Loucy (cell line): ENCODE measurements around the gene FBXO42.

Source experiments
- H2AFZ ChIP-seq: fragments of 200-600 bp; sonication (generic); 2 replicates; pipeline ENCODE4 v1.6.0; 2016; ENCODE audit warnings: antibody characterized with exemption, mild to moderate bottlenecking, low read length, moderate library complexity
- H3F3A ChIP-seq: fragments of 200-600 bp; 2 replicates; pipeline ENCODE4 v1.6.0; 2016; ENCODE audit warnings: antibody characterized with exemption, low read depth, mild to moderate bottlenecking
- H3K27me3 ChIP-seq: fragments of 200-600 bp; sonication (generic); 2 replicates; pipeline ENCODE4 v1.6.1; 2014; ENCODE audit warnings: low read length, mild to moderate bottlenecking; ENCODE audit not compliant: insufficient read depth, poor library complexity, severe bottlenecking
- H3K36me3 ChIP-seq: fragments of 200-600 bp; sonication (generic); 2 replicates; pipeline ENCODE4 v1.6.1; 2016; ENCODE audit warnings: low read length; ENCODE audit not compliant: insufficient read depth
- H3K4me1 ChIP-seq: fragments of 200-600 bp; sonication (generic); 2 replicates; pipeline ENCODE4 v1.5.1; 2014; ENCODE audit warnings: low read length, mild to moderate bottlenecking; ENCODE audit not compliant: insufficient read depth, poor library complexity, severe bottlenecking
- H3K4me2 ChIP-seq: fragments of 200-600 bp; sonication (generic); 2 replicates; pipeline ENCODE4 v1.6.0; 2014; ENCODE audit warnings: antibody characterized with exemption, low read length, low read depth, mild to moderate bottlenecking; ENCODE audit not compliant: poor library complexity, severe bottlenecking
- H3K4me3 ChIP-seq: fragments of 200-600 bp; sonication (generic); 2 replicates; pipeline ENCODE4 v1.5.1; 2014; ENCODE audit warnings: low read length, mild to moderate bottlenecking, mixed read lengths; ENCODE audit not compliant: poor library complexity, severe bottlenecking
- H3K79me2 ChIP-seq: fragments of 200-600 bp; sonication (generic); 2 replicates; pipeline ENCODE4 v1.6.1; 2014; ENCODE audit warnings: low read length; ENCODE audit not compliant: insufficient read depth
- H3K9ac ChIP-seq: fragments of 200-600 bp; sonication (generic); 2 replicates; pipeline ENCODE4 v1.6.0; 2014; ENCODE audit warnings: mild to moderate bottlenecking, low read depth, low read length, moderate library complexity; ENCODE audit not compliant: poor library complexity, severe bottlenecking
- H3K9me2 ChIP-seq: fragments of 200-600 bp; sonication (generic); replicated peaks from 2 replicates; pipeline ENCODE4 v1.6.1; 2016; ENCODE audit warnings: low read depth, low read length, mixed read lengths
- H3K9me3 ChIP-seq: fragments of 200-600 bp; sonication (generic); 2 replicates; pipeline ENCODE4 v1.6.1; 2014; ENCODE audit warnings: mild to moderate bottlenecking, antibody characterized with exemption, low read length, low read depth; ENCODE audit not compliant: insufficient read depth
- H4K20me1 ChIP-seq: fragments of 200-600 bp; sonication (generic); 2 replicates; pipeline ENCODE4 v1.6.0; 2014; ENCODE audit warnings: antibody characterized with exemption, low read length, mild to moderate bottlenecking; ENCODE audit not compliant: insufficient read depth, poor library complexity, severe bottlenecking
- CTCF ChIP-seq: fragments of 200-600 bp; sonication (generic); conservative IDR thresholded peaks from 2 replicates; pipeline ENCODE4 v1.5.1; 2014; ENCODE audit warnings: mild to moderate bottlenecking, antibody characterized with exemption, low read length
- EZH2phosphoT487 ChIP-seq: fragments of 200-600 bp; IDR thresholded peaks from 2 replicates; pipeline ENCODE4 v1.6.1; 2018; ENCODE audit warnings: antibody characterized with exemption, mild to moderate bottlenecking, moderate library complexity, borderline replicate concordance

The FBXO42 gene

DNA sequence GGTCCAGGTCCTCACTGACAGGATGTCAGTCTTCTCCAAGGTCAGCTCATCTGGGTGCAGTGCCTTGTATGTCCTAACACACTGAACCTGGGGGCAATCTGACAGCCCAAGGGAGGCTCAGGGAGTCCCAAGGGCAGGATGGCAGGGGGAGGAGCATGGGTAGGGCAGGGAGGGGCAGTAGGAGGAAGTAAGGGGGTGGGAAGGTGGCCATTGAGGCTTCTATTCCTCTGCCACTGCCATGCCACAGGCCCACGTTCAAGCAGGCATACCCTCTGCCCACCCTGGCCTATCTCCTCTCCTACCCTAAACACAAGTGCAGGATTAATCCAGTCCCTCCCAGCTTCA is 153.2 kb downstream of the FBXO42 start:
- Histone ChIP-seq H3K79me2 (no peaks in the 10 kb centered on the region), H3K27me3 (no peaks in the 10 kb centered on the region), H3K4me2 (no peak overlapping the region), H3K4me1 (no peaks in the 10 kb centered on the region), H3F3A (no peaks in the 10 kb centered on the region), H3K9ac (no peak overlapping the region), H4K20me1 (no peaks in the 10 kb centered on the region), H3K4me3 (no peak overlapping the region), H3K9me3 (no peaks in the 10 kb centered on the region), H3K9me2 (no peaks in the 10 kb centered on the region), H3K36me3 (no peaks in the 10 kb centered on the region), H2AFZ (no peak overlapping the region)
- no peak for TF ChIP-seq CTCF
- no peak for TF ChIP-seq EZH2phosphoT487

DNA sequence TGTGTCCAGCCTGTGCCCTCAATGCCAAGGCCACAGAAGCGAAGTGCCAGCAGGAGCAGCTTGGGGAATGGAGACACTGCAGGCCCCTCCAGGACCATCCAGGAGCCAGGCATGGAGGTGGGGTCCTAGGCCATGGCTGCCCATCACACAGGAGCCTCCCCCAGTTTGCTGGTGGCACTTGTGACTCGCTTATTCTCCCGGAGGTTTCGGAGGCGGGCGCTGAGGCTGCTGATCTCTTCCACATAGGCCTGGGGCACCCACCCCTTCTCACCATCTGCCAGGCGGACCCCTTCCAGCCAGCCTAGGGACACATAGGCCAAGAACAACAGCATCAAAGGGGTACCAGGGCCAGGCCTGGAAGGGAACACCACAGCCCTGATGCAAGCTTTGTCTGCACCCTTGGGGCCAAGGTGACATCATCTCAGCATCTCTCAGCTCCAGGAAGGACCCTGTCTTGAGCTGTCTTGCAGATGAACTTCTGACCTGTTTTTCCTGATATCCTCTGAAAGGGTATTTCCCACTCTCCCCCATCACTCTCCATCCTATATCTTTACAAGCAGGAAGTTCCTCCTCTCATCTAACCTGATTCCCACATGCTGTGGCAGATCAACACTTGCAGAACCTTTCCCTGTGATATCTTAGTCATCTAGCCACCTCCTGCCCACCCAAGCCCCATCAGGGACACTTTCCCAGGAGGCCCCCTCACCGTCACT is 153.7 kb downstream of the FBXO42 start:
- no peak overlapping the region for H3K9ac ChIP-seq
- no peak for TF ChIP-seq CTCF
- no peak for TF ChIP-seq EZH2phosphoT487

DNA sequence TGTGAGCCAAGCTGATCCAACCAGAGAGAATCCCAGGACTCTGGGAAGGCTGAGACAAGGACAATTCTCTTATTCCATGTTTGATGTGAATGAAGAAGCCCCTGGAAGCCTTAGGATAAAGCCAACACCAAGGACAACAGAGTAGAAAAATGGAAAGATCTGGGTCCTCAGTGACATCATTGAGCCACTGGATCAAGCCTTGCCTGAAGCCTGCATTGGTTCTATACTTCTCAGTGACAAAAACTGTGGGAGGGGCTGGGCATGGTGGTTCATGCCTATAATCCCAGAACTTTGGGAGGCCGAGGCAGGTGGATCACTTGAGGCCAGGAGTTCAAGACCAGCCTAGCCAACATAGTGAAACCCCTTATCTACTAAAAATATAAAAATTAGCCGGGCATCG is 155.4 kb downstream of the FBXO42 start:
- H3K27me3 ChIP-seq = no peaks in the 10 kb centered on the region
- no peak for TF ChIP-seq CTCF
- TF ChIP-seq EZH2phosphoT487 = no peak
- H3K4me3 ChIP-seq = no peak overlapping the region
- no peaks in the 10 kb centered on the region for H3K9me2 ChIP-seq
- no peak overlapping the region for H3K9ac ChIP-seq
- H4K20me1 ChIP-seq = no peaks in the 10 kb centered on the region
- H3F3A ChIP-seq = no peaks in the 10 kb centered on the region
- H3K79me2 ChIP-seq = no peaks in the 10 kb centered on the region
- no peak overlapping the region for H3K4me2 ChIP-seq
- no peak overlapping the region for H2AFZ ChIP-seq
- no peaks in the 10 kb centered on the region for H3K9me3 ChIP-seq
- H3K4me1 ChIP-seq = no peaks in the 10 kb centered on the region
- no peaks in the 10 kb centered on the region for H3K36me3 ChIP-seq

More for the DNA sequence above, 153.7 kb downstream of the FBXO42 start:
- Histone ChIP-seq H3K4me3 (no peak overlapping the region), H3K36me3 (no peaks in the 10 kb centered on the region), H3K9me3 (no peaks in the 10 kb centered on the region), H3K79me2 (no peaks in the 10 kb centered on the region), H3K4me1 (no peaks in the 10 kb centered on the region), H2AFZ (no peak overlapping the region), H3K9me2 (no peaks in the 10 kb centered on the region), H4K20me1 (no peaks in the 10 kb centered on the region), H3F3A (no peaks in the 10 kb centered on the region), H3K27me3 (no peaks in the 10 kb centered on the region), H3K4me2 (no peak overlapping the region)
